GM18868 (cell line): ENCODE data around the gene NETO2.
"Not testable (repeated sequence)": the region's sequence is repeated elsewhere in the genome, so short reads cannot be mapped to it uniquely, and the experiment has no call there.

ENCODE experiments used
- ATAC-seq: cut with Tn5 transposase; IDR thresholded peaks from one replicate; pipeline ENCODE4 v1.9.1; 2021; ENCODE audit warnings: mild to moderate bottlenecking, moderate library complexity; ENCODE audit not compliant: unreplicated experiment

Gene NETO2, protein sequence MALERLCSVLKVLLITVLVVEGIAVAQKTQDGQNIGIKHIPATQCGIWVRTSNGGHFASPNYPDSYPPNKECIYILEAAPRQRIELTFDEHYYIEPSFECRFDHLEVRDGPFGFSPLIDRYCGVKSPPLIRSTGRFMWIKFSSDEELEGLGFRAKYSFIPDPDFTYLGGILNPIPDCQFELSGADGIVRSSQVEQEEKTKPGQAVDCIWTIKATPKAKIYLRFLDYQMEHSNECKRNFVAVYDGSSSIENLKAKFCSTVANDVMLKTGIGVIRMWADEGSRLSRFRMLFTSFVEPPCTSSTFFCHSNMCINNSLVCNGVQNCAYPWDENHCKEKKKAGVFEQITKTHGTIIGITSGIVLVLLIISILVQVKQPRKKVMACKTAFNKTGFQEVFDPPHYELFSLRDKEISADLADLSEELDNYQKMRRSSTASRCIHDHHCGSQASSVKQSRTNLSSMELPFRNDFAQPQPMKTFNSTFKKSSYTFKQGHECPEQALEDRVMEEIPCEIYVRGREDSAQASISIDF

GRCh38 chr16:47143677-47144558, at the start of gene NETO2:
Gene NETO2 (minus strand): TSS chr16:47143945. CDS start chr16:47143612, 333 bp downstream.
- ATAC-seq: peak; percentile 44

GRCh38 chr16:47182318-47182717, 38.6 kb upstream of the NETO2 start:
- no peak for ATAC-seq

DNA sequence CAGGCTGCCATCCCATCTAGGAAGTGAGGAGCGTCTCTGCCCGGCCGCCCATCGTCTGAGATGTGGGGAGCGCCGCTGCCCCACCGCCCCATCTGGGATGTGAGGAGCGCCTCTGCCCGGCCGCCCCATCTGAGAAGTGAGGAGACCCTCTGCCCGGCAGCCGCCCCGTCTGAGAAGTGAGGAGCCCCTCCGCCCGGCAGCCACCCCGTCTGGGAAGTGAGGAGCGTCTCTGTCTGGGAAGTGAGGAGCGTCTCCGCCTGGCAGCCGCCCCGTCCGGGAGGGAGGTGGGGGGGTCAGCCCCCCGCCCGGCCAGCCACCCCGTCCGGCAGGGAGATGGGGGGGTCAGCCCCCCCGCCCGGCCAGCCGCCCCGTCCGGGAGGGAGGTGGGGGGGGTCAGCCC, 37.3 kb upstream of the NETO2 start:
- ATAC-seq: not testable (repeated sequence)

DNA sequence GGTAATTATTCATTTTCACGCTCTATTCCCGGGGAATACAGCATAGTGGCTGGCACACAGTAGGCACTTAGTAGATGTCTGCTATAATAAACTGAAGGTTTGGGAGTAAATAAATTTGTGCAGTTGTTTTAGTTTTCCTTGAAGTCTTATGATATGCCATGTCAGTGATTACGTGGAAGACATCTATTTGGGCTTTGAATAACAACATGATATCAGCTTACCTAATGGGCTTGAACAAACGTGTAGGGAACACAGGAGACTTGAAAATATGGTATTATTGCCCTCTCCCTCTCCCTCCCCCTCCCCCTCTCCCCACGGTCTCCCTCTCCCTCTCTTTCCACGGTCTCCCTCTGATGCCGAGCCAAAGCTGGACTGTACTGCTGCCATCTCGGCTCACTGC, 36.3 kb upstream of the NETO2 start:
- ATAC-seq: no peak

GRCh38 chr16:47175152-47175551, 31.4 kb upstream of the NETO2 start:
- ATAC-seq: no peak

DNA sequence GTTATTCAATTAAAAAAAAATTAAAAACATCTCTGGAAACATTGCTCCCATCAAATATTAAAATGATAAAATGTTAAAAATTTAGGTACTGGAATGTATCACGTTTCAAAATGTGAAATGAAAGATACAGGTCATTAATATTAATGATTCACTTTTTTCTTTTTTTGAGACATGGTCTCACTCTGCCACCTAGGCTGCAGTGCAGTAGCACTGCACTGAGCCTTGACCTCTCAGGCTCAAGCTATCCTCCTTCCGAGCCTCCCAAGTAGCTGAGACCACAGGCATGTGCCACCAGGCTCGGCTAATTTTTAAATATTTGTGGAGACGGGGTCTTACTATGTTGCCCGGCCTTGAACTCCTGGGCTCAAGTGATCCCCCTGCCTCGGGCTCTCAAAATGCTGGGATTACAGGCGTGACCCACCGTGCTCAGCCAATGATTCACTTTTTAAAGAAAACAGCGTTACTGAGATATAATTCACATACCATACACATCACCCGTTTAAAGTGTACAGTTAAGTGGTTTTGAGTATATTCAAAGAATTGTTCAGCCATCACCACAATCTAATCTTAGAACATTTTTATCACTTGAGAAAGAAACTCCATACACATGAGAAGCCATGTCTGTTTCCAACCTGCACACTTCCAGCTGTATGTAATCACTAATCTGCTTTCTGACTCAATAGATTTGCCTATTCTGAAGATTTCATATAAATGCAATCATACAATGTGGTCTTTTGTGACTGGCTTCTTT, 19.1 kb upstream of the NETO2 start:
- ATAC-seq: no peak

DNA sequence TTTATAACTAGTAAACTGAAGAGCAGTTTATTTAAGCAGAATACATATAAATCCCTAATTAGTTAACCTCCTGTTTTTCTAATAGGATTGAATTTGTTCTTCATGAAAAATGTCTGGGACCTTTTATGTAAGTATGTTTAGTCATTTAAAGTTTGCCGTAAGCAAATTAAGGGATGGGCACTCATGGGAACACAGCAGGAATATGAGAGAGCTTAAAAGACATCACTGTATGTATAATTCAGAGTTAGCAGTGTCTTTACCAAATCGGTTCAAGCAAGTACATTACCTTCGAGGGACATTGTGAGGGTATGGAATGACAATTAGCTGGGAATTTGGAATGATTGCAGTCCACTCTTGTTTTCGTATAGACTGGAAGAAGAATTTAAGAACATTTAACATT, 17.7 kb upstream of the NETO2 start:
- ATAC-seq: no peak

- ATAC-seq: no peak
These were observed 16.7 kb upstream of the NETO2 start for GRCh38 chr16:47160422-47160821.

DNA sequence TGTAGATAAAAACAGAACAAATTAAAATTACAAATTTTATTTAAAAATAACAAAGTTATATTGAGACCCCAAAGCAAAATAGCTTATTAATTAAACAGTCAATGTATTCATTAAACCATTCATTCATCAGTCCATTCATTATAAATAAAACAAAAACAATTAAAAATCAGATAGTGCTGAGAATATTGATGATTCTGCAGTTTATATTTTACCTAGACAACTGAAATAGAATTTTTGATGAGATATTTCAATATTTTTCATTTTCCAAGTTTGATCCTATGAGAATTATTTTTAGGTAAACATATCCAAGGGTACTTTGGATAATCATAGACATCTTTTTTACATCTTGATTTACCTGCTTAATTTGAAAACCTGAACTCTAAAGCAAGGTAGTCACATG, 15.2 kb upstream of the NETO2 start:
- ATAC-seq: no peak

DNA sequence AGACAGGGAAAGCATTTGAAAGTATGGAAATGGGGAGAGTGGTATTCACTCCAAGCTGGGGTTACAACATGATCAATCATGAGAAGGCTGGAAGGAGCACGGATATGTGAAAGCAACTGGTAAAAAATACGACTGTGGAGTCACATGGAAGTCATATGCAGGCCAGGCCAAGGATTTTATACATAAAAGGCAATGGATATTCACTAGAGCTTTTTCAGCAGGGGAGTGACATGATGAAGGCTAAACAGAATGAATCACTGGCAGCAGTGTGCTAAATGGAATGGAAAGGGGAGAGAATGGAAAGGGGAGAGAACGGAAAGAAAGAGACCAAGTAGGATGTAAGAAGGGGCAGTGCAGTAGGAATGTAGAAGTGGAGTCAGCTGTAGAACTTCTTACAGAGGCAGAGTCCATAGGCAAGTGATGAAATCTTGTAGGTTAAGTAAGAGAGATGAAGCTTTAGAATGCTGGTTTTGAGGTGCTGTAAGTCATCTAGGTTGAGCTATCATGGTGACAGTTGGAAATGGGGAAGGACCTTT, 13.0 kb upstream of the NETO2 start:
- no peak for ATAC-seq

DNA sequence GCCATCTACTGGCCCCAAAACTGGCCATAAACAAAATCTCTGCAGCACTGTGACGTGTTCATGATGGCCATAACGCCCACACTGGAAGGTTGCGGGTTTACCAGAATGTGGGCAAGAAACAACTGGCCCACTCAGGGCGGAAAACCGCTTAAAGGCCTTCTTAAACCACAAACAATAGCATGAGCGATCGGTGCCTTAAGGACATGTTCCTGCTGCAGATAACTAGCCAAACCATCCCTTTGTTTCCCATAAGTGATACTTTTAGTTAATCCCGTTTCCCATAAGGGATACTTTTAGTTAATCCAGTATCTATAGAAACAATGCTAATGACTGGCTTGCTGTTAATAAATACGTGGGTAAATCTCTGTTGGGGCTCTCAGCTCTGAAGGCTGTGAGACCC, 8.8 kb upstream of the NETO2 start:
- ATAC-seq: not testable (repeated sequence)

- ATAC-seq: no peak
These were observed 6.3 kb upstream of the NETO2 start for GRCh38 chr16:47150067-47150466.

- no peak for ATAC-seq
These were observed 773 bp upstream of the NETO2 start for GRCh38 chr16:47144559-47144877.

GRCh38 chr16:47142821-47143676, 696 bp downstream of the NETO2 start:
- ATAC-seq: peak; percentile 57

GRCh38 chr16:47142486-47142820, 1.3 kb downstream of the NETO2 start:
- no peak for ATAC-seq

DNA sequence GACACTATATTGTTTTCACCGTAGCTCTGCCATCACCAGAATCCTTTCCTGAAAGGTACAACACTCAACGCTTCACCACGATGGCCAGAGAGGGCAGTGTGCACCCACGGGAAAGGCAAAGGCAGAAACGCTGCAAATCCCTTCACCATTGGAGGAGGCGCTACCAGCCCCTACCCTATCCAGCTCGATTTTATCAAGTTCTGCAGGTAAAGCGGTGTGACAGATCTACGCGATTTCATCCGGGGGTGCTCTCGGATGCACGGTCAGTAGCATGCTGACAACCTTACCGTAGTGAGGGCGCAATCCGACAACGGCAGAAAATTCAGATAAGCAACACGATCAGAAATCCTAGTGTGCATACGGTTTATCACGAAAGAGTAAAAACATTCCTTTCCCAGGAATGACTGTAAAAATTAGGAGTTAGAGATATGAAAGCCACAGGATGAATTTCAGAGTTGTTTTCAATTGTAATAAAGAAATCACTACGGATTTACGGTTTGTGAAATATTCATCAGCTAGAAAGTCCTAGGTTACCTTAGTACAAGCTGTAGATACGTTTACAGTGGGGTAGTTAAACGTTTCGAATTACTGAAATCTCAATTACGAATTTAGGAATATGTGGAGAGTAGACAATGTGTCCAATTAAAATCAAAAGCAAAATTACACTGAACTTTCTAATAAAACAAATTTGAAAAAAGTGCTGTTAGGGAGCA, 1.8 kb downstream of the NETO2 start:
- peak; percentile 74 for ATAC-seq

GRCh38 chr16:47140686-47141085, 3.1 kb downstream of the NETO2 start:
- ATAC-seq: no peak

- ATAC-seq: no peak
These were observed 4.1 kb downstream of the NETO2 start for GRCh38 chr16:47139561-47140185.

- not testable (repeated sequence) for ATAC-seq
These were observed 5.8 kb downstream of the NETO2 start for GRCh38 chr16:47137925-47138324.
